GM12875 (cell line): ENCODE data around the gene TNPO1.

ENCODE experiments used
- H3K4me3 ChIP-seq: one replicate; pipeline ENCODE4 v1.5.1; 2011; ENCODE audit warnings: low read depth, low read length, control low read depth
- CTCF ChIP-seq: IDR thresholded peaks from 2 replicates; pipeline ENCODE4 v1.5.1; 2011; ENCODE audit warnings: low read depth, mild to moderate bottlenecking, control low read depth, inconsistent platforms, low read length, moderate library complexity, borderline replicate concordance; ENCODE audit not compliant: insufficient read depth

TNPO1 gene

GRCh38 chr5:72816284-72817075 is at the start of gene TNPO1:
Gene TNPO1, plus strand, starts transcription at chr5:72816661. Its CDS starts 77 bp downstream, at chr5:72816738.
- H3K4me3 ChIP-seq = peak within 1 kb of the TSS; percentile 96
- no peak for TF ChIP-seq CTCF

GRCh38 chr5:72767289-72768010 is 49.0 kb upstream of the TNPO1 start:
- TF ChIP-seq CTCF = no peak
- H3K4me3 ChIP-seq = no peak overlapping the region

- no peak for TF ChIP-seq CTCF
- H3K4me3 ChIP-seq = no peak overlapping the region
Observed at GRCh38 chr5:72770266-72770665, 46.2 kb upstream of the TNPO1 start.

- no peak for TF ChIP-seq CTCF
- no peak overlapping the region for H3K4me3 ChIP-seq
Observed at GRCh38 chr5:72776684-72777083, 39.8 kb upstream of the TNPO1 start.

- no peak overlapping the region for H3K4me3 ChIP-seq
- no peak for TF ChIP-seq CTCF
Observed at GRCh38 chr5:72779520-72779919, 36.9 kb upstream of the TNPO1 start.

- no peak overlapping the region for H3K4me3 ChIP-seq
- no peak for TF ChIP-seq CTCF
Observed at GRCh38 chr5:72783354-72783753, 33.1 kb upstream of the TNPO1 start.

- H3K4me3 ChIP-seq = no peak overlapping the region
- no peak for TF ChIP-seq CTCF
Observed at GRCh38 chr5:72784129-72784528, 32.3 kb upstream of the TNPO1 start.
